ENCODE measurements around the gene COPS7A. TPM values are rescaled to one million over a fixed set of nuclear protein-coding genes. Genes with fewer than 3 reads are reported as not detected.

The COPS7A gene
- total RNA-seq: 10 to 100 TPM; 27.0 to 35.4 TPM
- polyA plus RNA-seq: 10 to 100 TPM; 34.9 to 42.4 (median 36.2) TPM
- total RNA-seq: 14.3 to 33.2 (median 29.1) reads per million in 6 experiments

- ATAC-seq: peak; percentile 85 to 90
- Mint-ChIP-seq H3K36me3 (peaks cover 0 to 18% (median 8%) of the 10 kb centered on the region in 3 donors), H3K9me3 (peaks cover 0 to 3% (median 0%) of the 10 kb centered on the region in 9 donors)
Observed at GRCh38 chr12:6723607-6724408, at the start of gene COPS7A. Gene COPS7A, plus strand, starts transcription at chr12:6724046. Its CDS starts 611 bp downstream, at chr12:6724657.

GRCh38 chr12:6676962-6677361 is 46.9 kb upstream of the COPS7A start:
- Mint-ChIP-seq H3K4me1 (peaks cover 0 to 15% (median 8%) of the 10 kb centered on the region in 4 donors), H3K36me3 (peaks cover 0 to 98% (median 23%) of the 10 kb centered on the region in 3 donors), H3K9me3 (no peaks in the 10 kb centered on the region), H3K27me3 (no peaks in the 10 kb centered on the region), H3K27ac (no peak overlapping the region), H3K4me3 (no peak overlapping the region)
- POLR2A ChIA-PET: interaction anchor here (0.6 to 1.4 kb wide), 2 partner anchors 12 to 31 kb away, joined by 5 read pairs; partner anchors contain the start of gene ZNF384
- no peak for DNase-seq
- ATAC-seq: no peak

More at GRCh38 chr12:6723607-6724408, at the start of gene COPS7A:
- peaks cover 19 to 32% (median 24%) of the 10 kb centered on the region in 4 donors for H3K4me1 Mint-ChIP-seq
- H3K27me3 Mint-ChIP-seq: no peaks in the 10 kb centered on the region
- POLR2A ChIA-PET: interaction anchor here (0.5 to 5.4 kb wide), 32 partner anchors 9 to 502 kb away, joined by 3 to 142 read pairs (median 6); partner anchors contain the start of genes C12orf57, CDCA3, GAPDH and ING4
- DNase-seq: peak; percentile 73 to 98 (median 92)
- peak within 1 kb of the TSS; percentile 74 to 99 (median 93) for H3K4me3 Mint-ChIP-seq
- peak within 1 kb of the TSS; percentile 92 to 98 (median 96) for H3K27ac Mint-ChIP-seq

- Mint-ChIP-seq H3K27me3 (no peaks in the 10 kb centered on the region), H3K27ac (peak overlapping the region in 8 of 10 donors; percentile 1 to 79 (median 36)), H3K4me3 (peak overlapping the region in 4 of 10 donors; percentile 27 to 41 (median 37)), H3K9me3 (no peaks in the 10 kb centered on the region), H3K4me1 (peaks cover 31 to 68% (median 58%) of the 10 kb centered on the region in 4 donors), H3K36me3 (peaks cover 0 to 69% (median 2%) of the 10 kb centered on the region in 3 donors)
- ATAC-seq (no peak), DNase-seq (peak in 7 of 10 donors; percentile 22 to 68 (median 52))
- POLR2A ChIA-PET: interaction anchor here (0.6 to 2.3 kb wide), 3 partner anchors 9 to 78 kb away, joined by 3 to 11 read pairs (median 3); no protein-coding TSS in a partner anchor
Observed at GRCh38 chr12:6684609-6685008, 39.2 kb upstream of the COPS7A start.

GRCh38 chr12:6685814-6686213 is 38.0 kb upstream of the COPS7A start:
- Mint-ChIP-seq H3K27ac (peak overlapping the region in 2 of 10 donors; percentile 37 to 99), H3K36me3 (peaks cover 0 to 60% (median 2%) of the 10 kb centered on the region in 3 donors), H3K4me1 (peaks cover 38 to 76% (median 65%) of the 10 kb centered on the region in 4 donors)

GRCh38 chr12:6688543-6688998 is 35.3 kb upstream of the COPS7A start:
- ATAC-seq (peak; percentile 9), DNase-seq (peak in 7 of 10 donors; percentile 24 to 78 (median 38))
- POLR2A ChIA-PET: interaction anchor here (0.6 to 3.8 kb wide), 44 partner anchors 9 to 1420 kb away, joined by 3 to 142 read pairs (median 6); partner anchors contain the start of genes C12orf57, CDCA3, CHD4 and COPS7A
- H3K9me3 Mint-ChIP-seq: no peaks in the 10 kb centered on the region
- H3K4me3 Mint-ChIP-seq: peak overlapping the region; percentile 81 to 97 (median 92)
- no peaks in the 10 kb centered on the region for H3K27me3 Mint-ChIP-seq
- H3K4me1 Mint-ChIP-seq: peaks cover 35 to 71% (median 60%) of the 10 kb centered on the region in 4 donors
- H3K36me3 Mint-ChIP-seq: peaks cover 0 to 35% (median 2%) of the 10 kb centered on the region in 3 donors
- H3K27ac Mint-ChIP-seq: peak overlapping the region; percentile 89 to 99 (median 96)

More at GRCh38 chr12:6685814-6686213, 38.0 kb upstream of the COPS7A start:
- no peak for ATAC-seq
- POLR2A ChIA-PET: interaction anchor here (2.3 kb wide), 1 partner anchor 22 kb away, joined by 11 read pairs; no protein-coding TSS in a partner anchor
- Mint-ChIP-seq H3K9me3 (no peaks in the 10 kb centered on the region), H3K4me3 (peak overlapping the region in 1 of 10 donors; percentile 11), H3K27me3 (no peaks in the 10 kb centered on the region)
- DNase-seq: no peak

GRCh38 chr12:6688999-6689882 is 34.6 kb upstream of the COPS7A start, which contains the start of gene ZNF384:
Gene ZNF384, minus strand, starts transcription at chr12:6689375. Its CDS starts 9,855 bp downstream, at chr12:6679520.
- peak within 1 kb of the TSS; percentile 81 to 97 (median 92) for H3K4me3 Mint-ChIP-seq
- no peaks in the 10 kb centered on the region for H3K27me3 Mint-ChIP-seq
- ATAC-seq: peak; percentile 78 to 83
- peak within 1 kb of the TSS; percentile 89 to 99 (median 96) for H3K27ac Mint-ChIP-seq
- no peaks in the 10 kb centered on the region for H3K9me3 Mint-ChIP-seq
- POLR2A ChIA-PET: interaction anchor here (0.5 to 3.8 kb wide), 57 partner anchors 8 to 1420 kb away, joined by 3 to 142 read pairs (median 5); partner anchors contain the start of genes C12orf57, CDCA3, CHD4 and COPS7A
- peak; percentile 85 to 98 (median 96) for DNase-seq
- H3K4me1 Mint-ChIP-seq: peaks cover 36 to 67% (median 58%) of the 10 kb centered on the region in 4 donors
- H3K36me3 Mint-ChIP-seq: peaks cover 0 to 29% (median 2%) of the 10 kb centered on the region in 3 donors

GRCh38 chr12:6691473-6691872 is 32.4 kb upstream of the COPS7A start:
- Mint-ChIP-seq H3K36me3 (peaks cover 0 to 10% (median 1%) of the 10 kb centered on the region in 3 donors), H3K27ac (peak overlapping the region in 2 of 10 donors; percentile 41 to 61), H3K4me3 (peak overlapping the region in 2 of 10 donors; percentile 0 to 53), H3K27me3 (no peaks in the 10 kb centered on the region), H3K9me3 (no peaks in the 10 kb centered on the region), H3K4me1 (peaks cover 30 to 59% (median 42%) of the 10 kb centered on the region in 4 donors)
- POLR2A ChIA-PET: interaction anchor here (0.6 to 3.8 kb wide), 5 partner anchors 9 to 198 kb away, joined by 3 to 142 read pairs (median 4); partner anchors contain the start of genes COPS7A, MRPL51, PIANP and TPI1
- ATAC-seq (no peak), DNase-seq (no peak)

- Mint-ChIP-seq H3K4me3 (peak overlapping the region in 2 of 10 donors; percentile 14 to 22), H3K9me3 (no peaks in the 10 kb centered on the region), H3K27me3 (no peaks in the 10 kb centered on the region), H3K36me3 (peaks cover 0 to 2% (median 0%) of the 10 kb centered on the region in 3 donors), H3K27ac (peak overlapping the region in 3 of 10 donors; percentile 8 to 86 (median 44)), H3K4me1 (peaks cover 19 to 55% (median 29%) of the 10 kb centered on the region in 4 donors)
- POLR2A ChIA-PET: interaction anchor here (0.7 to 2.3 kb wide), 3 partner anchors 14 to 31 kb away, joined by 3 to 10 read pairs (median 8); partner anchors contain the start of gene COPS7A
- DNase-seq (no peak), ATAC-seq (no peak)
Observed at GRCh38 chr12:6692888-6693287, 31.0 kb upstream of the COPS7A start.

GRCh38 chr12:6693832-6694355 is 30.0 kb upstream of the COPS7A start:
- DNase-seq: no peak
- Mint-ChIP-seq H3K27ac (peak overlapping the region in 2 of 10 donors; percentile 28 to 86), H3K9me3 (no peaks in the 10 kb centered on the region), H3K4me1 (peaks cover 14 to 54% (median 26%) of the 10 kb centered on the region in 4 donors), H3K4me3 (no peak overlapping the region), H3K36me3 (no peaks in the 10 kb centered on the region), H3K27me3 (peaks cover 0 to 3% (median 0%) of the 10 kb centered on the region in 5 donors)
- no peak for ATAC-seq
- POLR2A ChIA-PET: interaction anchor here (0.6 to 2.1 kb wide), 3 partner anchors 25 to 66 kb away, joined by 3 to 10 read pairs (median 4); partner anchors contain the start of gene COPS7A

- Mint-ChIP-seq H3K4me3 (no peak overlapping the region), H3K36me3 (no peaks in the 10 kb centered on the region), H3K27me3 (peaks cover 0 to 11% (median 7%) of the 10 kb centered on the region in 5 donors), H3K4me1 (peaks cover 18 to 56% (median 32%) of the 10 kb centered on the region in 4 donors), H3K27ac (peak overlapping the region in 2 of 10 donors; percentile 77 to 86), H3K9me3 (no peaks in the 10 kb centered on the region)
- POLR2A ChIA-PET: interaction anchor here (0.7 kb wide), 1 partner anchor 92 kb away, joined by 3 read pairs; no protein-coding TSS in a partner anchor
- DNase-seq: no peak
- no peak for ATAC-seq
Observed at GRCh38 chr12:6694701-6695100, 29.1 kb upstream of the COPS7A start.

Data from naive thymus-derived CD8-positive, alpha-beta T cell (primary cell).